OCI-LY1 (cell line): ENCODE measurements around the gene EHBP1L1.

ENCODE experiments used
- EZH2 ChIP-seq: fragments of 200-600 bp; sonication (generic), shearing (Covaris generic); IDR thresholded peaks from 2 replicates; pipeline ENCODE4 v1.8.0; 2017; ENCODE audit warnings: borderline replicate concordance, mixed run types, mild to moderate bottlenecking, antibody characterized with exemption, low read length, moderate library complexity, mixed read lengths
- TF ChIP-seq, protein P1 (sequence below): fragments of 200-600 bp; sonication (generic), shearing (Covaris generic); IDR thresholded peaks from 2 replicates; pipeline ENCODE4 v1.5.1; 2017; ENCODE audit warnings: mild to moderate bottlenecking, antibody characterized with exemption, low read length, moderate library complexity, mixed read lengths

DNA sequence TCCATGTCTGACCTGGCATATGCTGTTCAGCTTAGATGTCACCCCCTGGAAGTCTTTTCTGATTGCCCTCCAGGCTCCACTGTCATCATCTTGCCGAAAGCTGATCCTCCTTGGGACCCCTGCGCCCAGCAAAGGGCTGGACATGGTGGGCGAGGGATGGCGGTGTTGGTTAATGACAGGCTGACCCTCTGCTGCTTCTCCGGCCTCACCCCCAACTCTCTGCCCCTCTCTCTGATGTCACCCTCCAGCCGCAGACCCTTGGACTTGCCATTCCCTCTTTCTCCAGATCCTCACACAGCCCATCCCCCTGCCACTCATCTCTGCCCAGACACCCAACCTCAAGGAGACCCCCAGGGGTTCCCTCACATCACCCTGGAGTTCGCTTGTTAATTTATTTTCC, 2.3 kb downstream of the EHBP1L1 start:
- TF ChIP-seq, protein P1, sequence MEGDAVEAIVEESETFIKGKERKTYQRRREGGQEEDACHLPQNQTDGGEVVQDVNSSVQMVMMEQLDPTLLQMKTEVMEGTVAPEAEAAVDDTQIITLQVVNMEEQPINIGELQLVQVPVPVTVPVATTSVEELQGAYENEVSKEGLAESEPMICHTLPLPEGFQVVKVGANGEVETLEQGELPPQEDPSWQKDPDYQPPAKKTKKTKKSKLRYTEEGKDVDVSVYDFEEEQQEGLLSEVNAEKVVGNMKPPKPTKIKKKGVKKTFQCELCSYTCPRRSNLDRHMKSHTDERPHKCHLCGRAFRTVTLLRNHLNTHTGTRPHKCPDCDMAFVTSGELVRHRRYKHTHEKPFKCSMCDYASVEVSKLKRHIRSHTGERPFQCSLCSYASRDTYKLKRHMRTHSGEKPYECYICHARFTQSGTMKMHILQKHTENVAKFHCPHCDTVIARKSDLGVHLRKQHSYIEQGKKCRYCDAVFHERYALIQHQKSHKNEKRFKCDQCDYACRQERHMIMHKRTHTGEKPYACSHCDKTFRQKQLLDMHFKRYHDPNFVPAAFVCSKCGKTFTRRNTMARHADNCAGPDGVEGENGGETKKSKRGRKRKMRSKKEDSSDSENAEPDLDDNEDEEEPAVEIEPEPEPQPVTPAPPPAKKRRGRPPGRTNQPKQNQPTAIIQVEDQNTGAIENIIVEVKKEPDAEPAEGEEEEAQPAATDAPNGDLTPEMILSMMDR: no peak
- TF ChIP-seq EZH2: no peak
